Measurements from ENCODE around the gene CASP8AP2.

- TF ChIP-seq CTCF (IDR thresholded peaks at IDR 0.05; ENCODE audit: low read length) (no peak), EZH2 (optimal IDR thresholded peaks at IDR 0.05; ENCODE audit: low read depth, low read length) (no peak), EZH2phosphoT487 (IDR thresholded peaks at IDR 0.05; ENCODE audit: low read length) (no peak)
Observed at GRCh38 chr6:89797317-89797716, 32.4 kb upstream of the CASP8AP2 start.
